Measurements from ENCODE around the gene MORF4L1.

MORF4L1 gene

GRCh38 chr15:78880242-78880533 is 7.5 kb downstream of the MORF4L1 start:
- H2BK5ac ChIP-seq (ENCODE audit: low read depth, low read length, poor library complexity) = no peak overlapping the region
- H3K4ac ChIP-seq (ENCODE audit: low read depth, low read length) = no peak overlapping the region
- H3K27ac ChIP-seq (ENCODE audit: low read depth, low read length) = no peak overlapping the region
- H3K9ac ChIP-seq (ENCODE audit: low read length) = no peak overlapping the region
- no peak overlapping the region for H4K91ac ChIP-seq (ENCODE audit: low read depth, low read length)
- no peak overlapping the region for H3K23ac ChIP-seq (ENCODE audit: low read length)
- DNase-seq = peak in 1 of 2 donors; percentile 50
- H3K18ac ChIP-seq (ENCODE audit: low read length) = no peak overlapping the region
- H3K79me1 ChIP-seq (ENCODE audit: low read length) = no peaks in the 10 kb centered on the region
- H3K9me3 ChIP-seq (ENCODE audit: insufficient read depth, low read depth, low read length) = no peaks in the 10 kb centered on the region
- no peak overlapping the region for H2AFZ ChIP-seq (ENCODE audit: insufficient read depth, low read length, poor library complexity)
- peaks cover 3 to 8% of the 10 kb centered on the region in 2 experiments for H3K4me1 ChIP-seq (ENCODE audit: control insufficient read depth in 1 of 2, insufficient read depth in 2 of 2, low read length in 2 of 2)
- no peak overlapping the region for H4K8ac ChIP-seq (ENCODE audit: low read depth, low read length)
- H3K36me3 ChIP-seq (ENCODE audit: control insufficient read depth in 1 of 2, insufficient read depth in 2 of 2, low read length in 2 of 2) = peaks cover 17 to 24% of the 10 kb centered on the region in 2 experiments
- no peak overlapping the region for H3K14ac ChIP-seq (ENCODE audit: low read length)
- H3K79me2 ChIP-seq (ENCODE audit: control insufficient read depth, insufficient read depth, low read length, poor library complexity) = peaks cover 37% of the 10 kb centered on the region
- H4K12ac ChIP-seq (ENCODE audit: low read depth, low read length) = no peak overlapping the region
- H3K4me3 ChIP-seq (ENCODE audit: low read depth, low read length) = no peak overlapping the region
- H2AK5ac ChIP-seq (ENCODE audit: low read length) = no peak overlapping the region
- no peak overlapping the region for H2BK120ac ChIP-seq (ENCODE audit: insufficient read depth, low read length, poor library complexity)
- H2BK12ac ChIP-seq (ENCODE audit: low read length) = no peak overlapping the region
- no peaks in the 10 kb centered on the region for H3K27me3 ChIP-seq (ENCODE audit: insufficient read depth, low read length)
- H3K4me2 ChIP-seq (ENCODE audit: low read length) = no peak overlapping the region

- Histone ChIP-seq H3K27me3 (ENCODE audit: insufficient read depth, low read length) (no peaks in the 10 kb centered on the region), H3K14ac (ENCODE audit: low read length) (no peak overlapping the region), H3K4ac (ENCODE audit: low read depth, low read length) (peak overlapping the region; percentile 75), H2BK120ac (ENCODE audit: insufficient read depth, low read length, poor library complexity) (no peak overlapping the region), H4K91ac (ENCODE audit: low read depth, low read length) (no peak overlapping the region), H3K79me1 (ENCODE audit: low read length) (no peaks in the 10 kb centered on the region), H3K9me3 (ENCODE audit: insufficient read depth, low read depth, low read length) (no peaks in the 10 kb centered on the region), H3K4me2 (ENCODE audit: low read length) (no peak overlapping the region), H4K12ac (ENCODE audit: low read depth, low read length) (no peak overlapping the region), H2BK5ac (ENCODE audit: low read depth, low read length, poor library complexity) (no peak overlapping the region), H3K4me3 (ENCODE audit: low read depth, low read length) (no peak overlapping the region), H4K8ac (ENCODE audit: low read depth, low read length) (no peak overlapping the region), H3K9ac (ENCODE audit: low read length) (no peak overlapping the region), H2AFZ (ENCODE audit: insufficient read depth, low read length, poor library complexity) (no peak overlapping the region), H3K79me2 (ENCODE audit: control insufficient read depth, insufficient read depth, low read length, poor library complexity) (peaks cover 32% of the 10 kb centered on the region), H3K36me3 (ENCODE audit: control insufficient read depth in 1 of 2, insufficient read depth in 2 of 2, low read length in 2 of 2) (peaks cover 17 to 22% of the 10 kb centered on the region in 2 experiments), H3K4me1 (ENCODE audit: control insufficient read depth in 1 of 2, insufficient read depth in 2 of 2, low read length in 2 of 2) (peaks cover 0 to 6% of the 10 kb centered on the region in 2 experiments), H2AK5ac (ENCODE audit: low read length) (no peak overlapping the region), H3K27ac (ENCODE audit: low read depth, low read length) (no peak overlapping the region), H3K23ac (ENCODE audit: low read length) (no peak overlapping the region), H3K18ac (ENCODE audit: low read length) (no peak overlapping the region), H2BK12ac (ENCODE audit: low read length) (no peak overlapping the region)
- peak in 1 of 2 donors; percentile 85 for DNase-seq
- WGBS (ENCODE audit: extremely low coverage, insufficient coverage, insufficient read length) = no CpG with 5 or more reads among the region's 1 CpG
Observed at GRCh38 chr15:78880813-78881212, 8.1 kb downstream of the MORF4L1 start.

GRCh38 chr15:78881681-78882080 is 9.0 kb downstream of the MORF4L1 start:
- H3K79me1 ChIP-seq (ENCODE audit: low read length) = no peaks in the 10 kb centered on the region
- no peak overlapping the region for H3K23ac ChIP-seq (ENCODE audit: low read length)
- H3K36me3 ChIP-seq (ENCODE audit: control insufficient read depth in 1 of 2, insufficient read depth in 2 of 2, low read length in 2 of 2) = peaks cover 23 to 24% of the 10 kb centered on the region in 2 experiments
- H3K4ac ChIP-seq (ENCODE audit: low read depth, low read length) = peak overlapping the region; percentile 72
- H3K27ac ChIP-seq (ENCODE audit: low read depth, low read length) = no peak overlapping the region
- no peak overlapping the region for H2BK120ac ChIP-seq (ENCODE audit: insufficient read depth, low read length, poor library complexity)
- no peak overlapping the region for H3K4me2 ChIP-seq (ENCODE audit: low read length)
- no peak overlapping the region for H3K14ac ChIP-seq (ENCODE audit: low read length)
- H2AFZ ChIP-seq (ENCODE audit: insufficient read depth, low read length, poor library complexity) = no peak overlapping the region
- H3K79me2 ChIP-seq (ENCODE audit: control insufficient read depth, insufficient read depth, low read length, poor library complexity) = peaks cover 25% of the 10 kb centered on the region
- H2AK5ac ChIP-seq (ENCODE audit: low read length) = no peak overlapping the region
- no peak overlapping the region for H4K12ac ChIP-seq (ENCODE audit: low read depth, low read length)
- peaks cover 0 to 3% of the 10 kb centered on the region in 2 experiments for H3K4me1 ChIP-seq (ENCODE audit: control insufficient read depth in 1 of 2, insufficient read depth in 2 of 2, low read length in 2 of 2)
- no peak overlapping the region for H2BK12ac ChIP-seq (ENCODE audit: low read length)
- no peak overlapping the region for H4K8ac ChIP-seq (ENCODE audit: low read depth, low read length)
- H3K9ac ChIP-seq (ENCODE audit: low read length) = no peak overlapping the region
- H2BK5ac ChIP-seq (ENCODE audit: low read depth, low read length, poor library complexity) = no peak overlapping the region
- DNase-seq = no peak
- H4K91ac ChIP-seq (ENCODE audit: low read depth, low read length) = no peak overlapping the region
- no peaks in the 10 kb centered on the region for H3K9me3 ChIP-seq (ENCODE audit: insufficient read depth, low read depth, low read length)
- H3K18ac ChIP-seq (ENCODE audit: low read length) = no peak overlapping the region
- no peaks in the 10 kb centered on the region for H3K27me3 ChIP-seq (ENCODE audit: insufficient read depth, low read length)
- WGBS (ENCODE audit: extremely low coverage, insufficient coverage, insufficient read length) = no CpG with 5 or more reads among the region's 1 CpG
- H3K4me3 ChIP-seq (ENCODE audit: low read depth, low read length) = no peak overlapping the region

GRCh38 chr15:78889000-78889399 is 16.3 kb downstream of the MORF4L1 start:
- Histone ChIP-seq H3K4me2 (ENCODE audit: low read length) (no peak overlapping the region), H3K27me3 (ENCODE audit: insufficient read depth, low read length) (no peaks in the 10 kb centered on the region), H3K79me1 (ENCODE audit: low read length) (no peaks in the 10 kb centered on the region), H3K4me1 (ENCODE audit: control insufficient read depth in 1 of 2, insufficient read depth in 2 of 2, low read length in 2 of 2) (no peaks in the 10 kb centered on the region), H2BK120ac (ENCODE audit: insufficient read depth, low read length, poor library complexity) (no peak overlapping the region), H2AK5ac (ENCODE audit: low read length) (no peak overlapping the region), H4K8ac (ENCODE audit: low read depth, low read length) (no peak overlapping the region), H4K91ac (ENCODE audit: low read depth, low read length) (no peak overlapping the region), H3K9ac (ENCODE audit: low read length) (no peak overlapping the region), H2AFZ (ENCODE audit: insufficient read depth, low read length, poor library complexity) (no peak overlapping the region), H3K9me3 (ENCODE audit: insufficient read depth, low read depth, low read length) (no peaks in the 10 kb centered on the region), H2BK5ac (ENCODE audit: low read depth, low read length, poor library complexity) (no peak overlapping the region), H2BK12ac (ENCODE audit: low read length) (no peak overlapping the region), H3K4ac (ENCODE audit: low read depth, low read length) (peak overlapping the region; percentile 69), H3K79me2 (ENCODE audit: control insufficient read depth, insufficient read depth, low read length, poor library complexity) (peaks cover 4% of the 10 kb centered on the region), H3K23ac (ENCODE audit: low read length) (no peak overlapping the region), H4K12ac (ENCODE audit: low read depth, low read length) (no peak overlapping the region), H3K27ac (ENCODE audit: low read depth, low read length) (no peak overlapping the region), H3K14ac (ENCODE audit: low read length) (no peak overlapping the region), H3K36me3 (ENCODE audit: control insufficient read depth in 1 of 2, insufficient read depth in 2 of 2, low read length in 2 of 2) (peaks cover 24 to 39% of the 10 kb centered on the region in 2 experiments), H3K18ac (ENCODE audit: low read length) (no peak overlapping the region), H3K4me3 (ENCODE audit: low read depth, low read length) (no peak overlapping the region)
- no CpG with 5 or more reads among the region's 4 CpGs for WGBS (ENCODE audit: extremely low coverage, insufficient coverage, insufficient read length)
- no peak for DNase-seq
